ENCODE data around the gene FMR1.

FMR1 gene

GRCh38 chrX:147911192-147912022 lies at the start of gene FMR1:
TSS of gene FMR1 (plus strand) at chrX:147911919. CDS start at chrX:147912180, 261 bp downstream.
- Histone ChIP-seq H3K4me3 (ENCODE audit: low read depth, low read length) (peak within 1 kb of the TSS; percentile 68), H3K27me3 (ENCODE audit: control insufficient read depth, insufficient read depth, low read length) (peaks cover 4% of the 10 kb centered on the region), H3K36me3 (ENCODE audit: control insufficient read depth, insufficient read depth, low read length) (peaks cover 7% of the 10 kb centered on the region), H3K9ac (ENCODE audit: low read depth, low read length) (peak within 1 kb of the TSS; percentile 54), H3K9me3 (ENCODE audit: control insufficient read depth, insufficient read depth, low read length) (peaks cover 2% of the 10 kb centered on the region), H3K4me1 (ENCODE audit: control insufficient read depth, insufficient read depth, low read length) (no peaks in the 10 kb centered on the region)

- H3K4me1 ChIP-seq (ENCODE audit: control insufficient read depth, insufficient read depth, low read length): no peaks in the 10 kb centered on the region
- H3K27me3 ChIP-seq (ENCODE audit: control insufficient read depth, insufficient read depth, low read length): no peaks in the 10 kb centered on the region
- no peaks in the 10 kb centered on the region for H3K36me3 ChIP-seq (ENCODE audit: control insufficient read depth, insufficient read depth, low read length)
- no peak overlapping the region for H3K9ac ChIP-seq (ENCODE audit: low read depth, low read length)
- H3K4me3 ChIP-seq (ENCODE audit: low read depth, low read length): no peak overlapping the region
- H3K9me3 ChIP-seq (ENCODE audit: control insufficient read depth, insufficient read depth, low read length): no peaks in the 10 kb centered on the region
These were observed 35.7 kb upstream of the FMR1 start for GRCh38 chrX:147875866-147876596.

GRCh38 chrX:147876849-147877646 lies 34.7 kb upstream of the FMR1 start:
- H3K27me3 ChIP-seq (ENCODE audit: control insufficient read depth, insufficient read depth, low read length): no peaks in the 10 kb centered on the region
- H3K9me3 ChIP-seq (ENCODE audit: control insufficient read depth, insufficient read depth, low read length): no peaks in the 10 kb centered on the region
- H3K36me3 ChIP-seq (ENCODE audit: control insufficient read depth, insufficient read depth, low read length): no peaks in the 10 kb centered on the region
- no peaks in the 10 kb centered on the region for H3K4me1 ChIP-seq (ENCODE audit: control insufficient read depth, insufficient read depth, low read length)
- H3K9ac ChIP-seq (ENCODE audit: low read depth, low read length): no peak overlapping the region
- H3K4me3 ChIP-seq (ENCODE audit: low read depth, low read length): no peak overlapping the region

GRCh38 chrX:147877726-147878125 lies 34.0 kb upstream of the FMR1 start:
- no peaks in the 10 kb centered on the region for H3K27me3 ChIP-seq (ENCODE audit: control insufficient read depth, insufficient read depth, low read length)
- H3K9me3 ChIP-seq (ENCODE audit: control insufficient read depth, insufficient read depth, low read length): no peaks in the 10 kb centered on the region
- H3K4me1 ChIP-seq (ENCODE audit: control insufficient read depth, insufficient read depth, low read length): no peaks in the 10 kb centered on the region
- H3K9ac ChIP-seq (ENCODE audit: low read depth, low read length): no peak overlapping the region
- H3K4me3 ChIP-seq (ENCODE audit: low read depth, low read length): no peak overlapping the region
- H3K36me3 ChIP-seq (ENCODE audit: control insufficient read depth, insufficient read depth, low read length): no peaks in the 10 kb centered on the region

GRCh38 chrX:147884958-147885357 lies 26.8 kb upstream of the FMR1 start:
- Histone ChIP-seq H3K27me3 (ENCODE audit: control insufficient read depth, insufficient read depth, low read length) (no peaks in the 10 kb centered on the region), H3K9me3 (ENCODE audit: control insufficient read depth, insufficient read depth, low read length) (no peaks in the 10 kb centered on the region), H3K4me3 (ENCODE audit: low read depth, low read length) (no peak overlapping the region), H3K4me1 (ENCODE audit: control insufficient read depth, insufficient read depth, low read length) (no peaks in the 10 kb centered on the region), H3K9ac (ENCODE audit: low read depth, low read length) (no peak overlapping the region), H3K36me3 (ENCODE audit: control insufficient read depth, insufficient read depth, low read length) (no peaks in the 10 kb centered on the region)

- no peaks in the 10 kb centered on the region for H3K4me1 ChIP-seq (ENCODE audit: control insufficient read depth, insufficient read depth, low read length)
- H3K27me3 ChIP-seq (ENCODE audit: control insufficient read depth, insufficient read depth, low read length): no peaks in the 10 kb centered on the region
- H3K36me3 ChIP-seq (ENCODE audit: control insufficient read depth, insufficient read depth, low read length): no peaks in the 10 kb centered on the region
- H3K4me3 ChIP-seq (ENCODE audit: low read depth, low read length): no peak overlapping the region
- H3K9me3 ChIP-seq (ENCODE audit: control insufficient read depth, insufficient read depth, low read length): no peaks in the 10 kb centered on the region
- H3K9ac ChIP-seq (ENCODE audit: low read depth, low read length): no peak overlapping the region
These were observed 21.0 kb upstream of the FMR1 start for GRCh38 chrX:147890756-147891155.

GRCh38 chrX:147891896-147892295 lies 19.8 kb upstream of the FMR1 start:
- no peaks in the 10 kb centered on the region for H3K36me3 ChIP-seq (ENCODE audit: control insufficient read depth, insufficient read depth, low read length)
- no peaks in the 10 kb centered on the region for H3K4me1 ChIP-seq (ENCODE audit: control insufficient read depth, insufficient read depth, low read length)
- no peaks in the 10 kb centered on the region for H3K27me3 ChIP-seq (ENCODE audit: control insufficient read depth, insufficient read depth, low read length)
- H3K9ac ChIP-seq (ENCODE audit: low read depth, low read length): no peak overlapping the region
- H3K4me3 ChIP-seq (ENCODE audit: low read depth, low read length): no peak overlapping the region
- no peaks in the 10 kb centered on the region for H3K9me3 ChIP-seq (ENCODE audit: control insufficient read depth, insufficient read depth, low read length)

- H3K4me1 ChIP-seq (ENCODE audit: control insufficient read depth, insufficient read depth, low read length): no peaks in the 10 kb centered on the region
- no peaks in the 10 kb centered on the region for H3K27me3 ChIP-seq (ENCODE audit: control insufficient read depth, insufficient read depth, low read length)
- no peaks in the 10 kb centered on the region for H3K9me3 ChIP-seq (ENCODE audit: control insufficient read depth, insufficient read depth, low read length)
- no peak overlapping the region for H3K4me3 ChIP-seq (ENCODE audit: low read depth, low read length)
- H3K9ac ChIP-seq (ENCODE audit: low read depth, low read length): no peak overlapping the region
- no peaks in the 10 kb centered on the region for H3K36me3 ChIP-seq (ENCODE audit: control insufficient read depth, insufficient read depth, low read length)
These were observed 18.0 kb upstream of the FMR1 start for GRCh38 chrX:147893741-147894140.

- H3K27me3 ChIP-seq (ENCODE audit: control insufficient read depth, insufficient read depth, low read length): no peaks in the 10 kb centered on the region
- H3K9ac ChIP-seq (ENCODE audit: low read depth, low read length): no peak overlapping the region
- H3K36me3 ChIP-seq (ENCODE audit: control insufficient read depth, insufficient read depth, low read length): no peaks in the 10 kb centered on the region
- H3K4me3 ChIP-seq (ENCODE audit: low read depth, low read length): no peak overlapping the region
- H3K9me3 ChIP-seq (ENCODE audit: control insufficient read depth, insufficient read depth, low read length): no peaks in the 10 kb centered on the region
- no peaks in the 10 kb centered on the region for H3K4me1 ChIP-seq (ENCODE audit: control insufficient read depth, insufficient read depth, low read length)
These were observed 17.3 kb upstream of the FMR1 start for GRCh38 chrX:147894366-147894963.

GRCh38 chrX:147897117-147897516 lies 14.6 kb upstream of the FMR1 start:
- Histone ChIP-seq H3K4me3 (ENCODE audit: low read depth, low read length) (no peak overlapping the region), H3K4me1 (ENCODE audit: control insufficient read depth, insufficient read depth, low read length) (no peaks in the 10 kb centered on the region), H3K36me3 (ENCODE audit: control insufficient read depth, insufficient read depth, low read length) (no peaks in the 10 kb centered on the region), H3K27me3 (ENCODE audit: control insufficient read depth, insufficient read depth, low read length) (no peaks in the 10 kb centered on the region), H3K9me3 (ENCODE audit: control insufficient read depth, insufficient read depth, low read length) (no peaks in the 10 kb centered on the region), H3K9ac (ENCODE audit: low read depth, low read length) (no peak overlapping the region)

GRCh38 chrX:147898951-147899350 lies 12.8 kb upstream of the FMR1 start:
- Histone ChIP-seq H3K4me1 (ENCODE audit: control insufficient read depth, insufficient read depth, low read length) (no peaks in the 10 kb centered on the region), H3K4me3 (ENCODE audit: low read depth, low read length) (no peak overlapping the region), H3K9me3 (ENCODE audit: control insufficient read depth, insufficient read depth, low read length) (no peaks in the 10 kb centered on the region), H3K9ac (ENCODE audit: low read depth, low read length) (no peak overlapping the region), H3K36me3 (ENCODE audit: control insufficient read depth, insufficient read depth, low read length) (no peaks in the 10 kb centered on the region), H3K27me3 (ENCODE audit: control insufficient read depth, insufficient read depth, low read length) (no peaks in the 10 kb centered on the region)
